ENCODE data around the gene MRPL43.

MRPL43 gene

DNA sequence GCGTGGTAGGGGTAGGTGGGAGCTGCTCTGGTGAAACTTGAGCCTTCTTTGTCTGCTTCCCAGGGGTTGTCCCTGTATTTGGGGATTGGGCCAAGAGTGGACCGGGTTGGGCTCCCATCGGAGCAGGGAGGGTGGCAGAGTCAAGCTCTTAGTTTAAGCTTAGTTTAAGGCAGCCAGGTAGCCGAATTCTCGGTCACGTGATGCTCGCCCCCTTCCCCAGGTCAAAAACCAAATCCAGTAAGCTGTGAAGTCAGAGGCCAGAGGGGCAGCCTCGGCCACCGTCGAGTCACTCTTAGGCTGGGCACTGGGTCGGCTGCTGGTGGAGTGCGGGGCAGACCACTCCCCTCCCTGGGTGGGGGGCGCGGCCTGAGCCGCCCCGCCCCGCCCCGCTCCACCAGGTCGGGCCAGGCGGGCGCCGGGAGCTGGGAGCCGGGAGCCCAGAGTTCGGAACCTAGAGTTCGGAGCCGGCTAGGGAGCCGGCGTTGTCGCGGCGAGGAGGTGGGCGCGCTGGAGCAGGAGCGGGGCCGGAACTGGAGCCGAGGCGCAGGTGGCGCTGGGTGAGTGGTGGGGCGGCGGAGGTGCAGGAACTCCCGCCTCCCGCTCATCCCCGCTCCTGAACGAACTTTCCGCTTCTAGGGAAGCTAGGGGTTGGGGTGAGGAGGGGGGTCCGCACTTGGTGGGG lies 9.5 kb upstream of the MRPL43 start:
- Histone ChIP-seq H3K36me3 (ENCODE audit: insufficient read depth, low read length) (no peaks in the 10 kb centered on the region; the same call in 1 of the 2 replicates), H2AFZ (ENCODE audit: low read length) (peak overlapping the region; percentile 99), H3K4me2 (ENCODE audit: low read depth, low read length, poor library complexity, severe bottlenecking) (peak overlapping the region; percentile 98), H3K79me2 (ENCODE audit: insufficient read depth, low read length) (peaks cover 29% of the 10 kb centered on the region), H3K27me3 (ENCODE audit: insufficient read depth, low read length, poor library complexity, severe bottlenecking) (no peaks in the 10 kb centered on the region), H4K20me1 (ENCODE audit: insufficient read depth, low read length, poor library complexity, severe bottlenecking) (no peaks in the 10 kb centered on the region), H3F3A (ENCODE audit: low read depth) (no peaks in the 10 kb centered on the region), H3K4me3 (ENCODE audit: low read length, poor library complexity, severe bottlenecking) (peak overlapping the region; percentile 91), H3K9ac (ENCODE audit: low read depth, low read length, poor library complexity, severe bottlenecking) (peak overlapping the region; percentile 84), H3K9me2 (replicated peaks; ENCODE audit: low read depth, low read length) (no peaks in the 10 kb centered on the region), H3K9me3 (ENCODE audit: insufficient read depth, low read depth, low read length) (no peaks in the 10 kb centered on the region), H3K4me1 (ENCODE audit: insufficient read depth, low read length, poor library complexity, severe bottlenecking) (peaks cover 32% of the 10 kb centered on the region)
- no peak for TF ChIP-seq EZH2phosphoT487 (IDR thresholded peaks at IDR 0.05; ENCODE audit: borderline replicate concordance)
- TF ChIP-seq, protein P1, sequence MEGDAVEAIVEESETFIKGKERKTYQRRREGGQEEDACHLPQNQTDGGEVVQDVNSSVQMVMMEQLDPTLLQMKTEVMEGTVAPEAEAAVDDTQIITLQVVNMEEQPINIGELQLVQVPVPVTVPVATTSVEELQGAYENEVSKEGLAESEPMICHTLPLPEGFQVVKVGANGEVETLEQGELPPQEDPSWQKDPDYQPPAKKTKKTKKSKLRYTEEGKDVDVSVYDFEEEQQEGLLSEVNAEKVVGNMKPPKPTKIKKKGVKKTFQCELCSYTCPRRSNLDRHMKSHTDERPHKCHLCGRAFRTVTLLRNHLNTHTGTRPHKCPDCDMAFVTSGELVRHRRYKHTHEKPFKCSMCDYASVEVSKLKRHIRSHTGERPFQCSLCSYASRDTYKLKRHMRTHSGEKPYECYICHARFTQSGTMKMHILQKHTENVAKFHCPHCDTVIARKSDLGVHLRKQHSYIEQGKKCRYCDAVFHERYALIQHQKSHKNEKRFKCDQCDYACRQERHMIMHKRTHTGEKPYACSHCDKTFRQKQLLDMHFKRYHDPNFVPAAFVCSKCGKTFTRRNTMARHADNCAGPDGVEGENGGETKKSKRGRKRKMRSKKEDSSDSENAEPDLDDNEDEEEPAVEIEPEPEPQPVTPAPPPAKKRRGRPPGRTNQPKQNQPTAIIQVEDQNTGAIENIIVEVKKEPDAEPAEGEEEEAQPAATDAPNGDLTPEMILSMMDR (conservative IDR thresholded peaks at IDR 0.05; ENCODE audit: low read length) = no peak

DNA sequence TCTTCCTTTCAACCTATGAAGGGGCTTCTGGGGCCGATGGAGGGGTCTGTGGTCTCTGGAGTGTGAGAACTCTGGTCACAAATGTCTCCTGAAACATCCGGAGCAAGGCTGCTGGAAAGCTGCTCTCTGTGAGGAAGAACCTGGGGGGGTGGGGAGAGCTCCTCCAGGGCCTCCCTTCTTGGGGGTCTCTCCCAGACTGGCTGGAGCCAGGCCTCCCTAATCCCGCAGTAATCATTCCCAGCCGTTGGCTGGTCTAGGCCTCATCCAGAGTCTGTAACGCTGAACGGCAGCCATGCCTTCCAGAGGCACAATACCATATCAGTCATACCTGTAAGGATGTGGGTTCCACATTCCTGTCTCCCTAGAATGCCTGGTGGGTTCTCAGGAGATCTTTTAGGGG lies 7.9 kb upstream of the MRPL43 start:
- H3K36me3 ChIP-seq (ENCODE audit: insufficient read depth, low read length) = peaks cover 12% of the 10 kb centered on the region; the same call in 1 of the 2 replicates
- TF ChIP-seq, protein P1 (conservative IDR thresholded peaks at IDR 0.05; ENCODE audit: low read length) = no peak
- no peak for TF ChIP-seq EZH2phosphoT487 (IDR thresholded peaks at IDR 0.05; ENCODE audit: borderline replicate concordance)
- H3K79me2 ChIP-seq (ENCODE audit: insufficient read depth, low read length) = peaks cover 17% of the 10 kb centered on the region
- no peaks in the 10 kb centered on the region for H3K9me2 ChIP-seq (replicated peaks; ENCODE audit: low read depth, low read length)
- no peaks in the 10 kb centered on the region for H3K27me3 ChIP-seq (ENCODE audit: insufficient read depth, low read length, poor library complexity, severe bottlenecking)
- no peak overlapping the region for H2AFZ ChIP-seq (ENCODE audit: low read length)
- no peak overlapping the region for H3K4me3 ChIP-seq (ENCODE audit: low read length, poor library complexity, severe bottlenecking)
- no peak overlapping the region for H3K4me2 ChIP-seq (ENCODE audit: low read depth, low read length, poor library complexity, severe bottlenecking)
- peaks cover 19% of the 10 kb centered on the region for H3K4me1 ChIP-seq (ENCODE audit: insufficient read depth, low read length, poor library complexity, severe bottlenecking)
- no peaks in the 10 kb centered on the region for H3F3A ChIP-seq (ENCODE audit: low read depth)
- H3K9me3 ChIP-seq (ENCODE audit: insufficient read depth, low read depth, low read length) = no peaks in the 10 kb centered on the region
- H3K9ac ChIP-seq (ENCODE audit: low read depth, low read length, poor library complexity, severe bottlenecking) = no peak overlapping the region
- H4K20me1 ChIP-seq (ENCODE audit: insufficient read depth, low read length, poor library complexity, severe bottlenecking) = no peaks in the 10 kb centered on the region

GRCh38 chr10:100993986-100994708 lies 6.8 kb upstream of the MRPL43 start:
- no peaks in the 10 kb centered on the region for H3K9me2 ChIP-seq (replicated peaks; ENCODE audit: low read depth, low read length)
- peaks cover 26% of the 10 kb centered on the region for H3K4me1 ChIP-seq (ENCODE audit: insufficient read depth, low read length, poor library complexity, severe bottlenecking)
- peaks cover 12% of the 10 kb centered on the region; the same call in 1 of the 2 replicates for H3K36me3 ChIP-seq (ENCODE audit: insufficient read depth, low read length)
- no peak overlapping the region for H3K4me3 ChIP-seq (ENCODE audit: low read length, poor library complexity, severe bottlenecking)
- H2AFZ ChIP-seq (ENCODE audit: low read length) = no peak overlapping the region
- no peaks in the 10 kb centered on the region for H4K20me1 ChIP-seq (ENCODE audit: insufficient read depth, low read length, poor library complexity, severe bottlenecking)
- H3K4me2 ChIP-seq (ENCODE audit: low read depth, low read length, poor library complexity, severe bottlenecking) = no peak overlapping the region
- no peaks in the 10 kb centered on the region for H3K27me3 ChIP-seq (ENCODE audit: insufficient read depth, low read length, poor library complexity, severe bottlenecking)
- no peak overlapping the region for H3K9ac ChIP-seq (ENCODE audit: low read depth, low read length, poor library complexity, severe bottlenecking)
- H3K79me2 ChIP-seq (ENCODE audit: insufficient read depth, low read length) = peaks cover 20% of the 10 kb centered on the region; the same call in 1 of the 2 replicates
- no peaks in the 10 kb centered on the region for H3F3A ChIP-seq (ENCODE audit: low read depth)
- H3K9me3 ChIP-seq (ENCODE audit: insufficient read depth, low read depth, low read length) = no peaks in the 10 kb centered on the region
- TF ChIP-seq EZH2phosphoT487 (IDR thresholded peaks at IDR 0.05; ENCODE audit: borderline replicate concordance) = no peak
- TF ChIP-seq, protein P1 (conservative IDR thresholded peaks at IDR 0.05; ENCODE audit: low read length) = peak; percentile 55
